ENCODE results near the gene JADE1. TPM values are rescaled to one million over a fixed set of nuclear protein-coding genes. Genes with fewer than 3 reads are reported as not detected.

JADE1 gene
- total RNA-seq, 1 experiment from 2014 or later, result 192 TPM

- Histone ChIP-seq H3K23ac (ENCODE audit: insufficient read length, low read depth, low read length) (no peak overlapping the region), H2BK20ac (ENCODE audit: low read depth, low read length, poor library complexity, severe bottlenecking) (no peak overlapping the region), H4K20me1 (ENCODE audit: control insufficient read depth, insufficient read depth, insufficient read length) (no peaks in the 10 kb centered on the region), H2BK15ac (ENCODE audit: low read depth, low read length) (no peak overlapping the region), H3K27ac (ENCODE audit: insufficient read length, low read depth, low read length) (peak overlapping the region; percentile 36), H3K4me1 (ENCODE audit: insufficient read depth, low read length) (peaks cover 5% of the 10 kb centered on the region), H3K4me2 (ENCODE audit: insufficient read depth, insufficient read length, low read length) (peak overlapping the region; percentile 35), H3K79me1 (ENCODE audit: insufficient read depth, low read depth, low read length, poor library complexity, severe bottlenecking) (no peaks in the 10 kb centered on the region), H3K9me3 (ENCODE audit: control insufficient read depth, low read depth, low read length) (no peaks in the 10 kb centered on the region), H3T11ph (ENCODE audit: low read length) (no peak overlapping the region), H3K27me3 (ENCODE audit: insufficient read depth, low read length) (no peaks in the 10 kb centered on the region), H4K5ac (ENCODE audit: insufficient read length, low read depth, low read length) (no peak overlapping the region), H4K8ac (replicated peaks; ENCODE audit: insufficient read length, low read depth, low read length) (no peak overlapping the region), H3K79me2 (ENCODE audit: insufficient read depth, low read length) (no peaks in the 10 kb centered on the region), H2BK5ac (ENCODE audit: insufficient read length, low read length) (no peak overlapping the region), H3K14ac (ENCODE audit: insufficient read depth, low read length) (no peak overlapping the region), H3K4ac (ENCODE audit: low read depth, low read length) (no peak overlapping the region), H3K23me2 (ENCODE audit: insufficient read length, low read depth, low read length, poor library complexity, severe bottlenecking) (no peaks in the 10 kb centered on the region), H2AFZ (ENCODE audit: low read length) (peak overlapping the region; percentile 67), H3K56ac (ENCODE audit: insufficient read length, low read depth, low read length) (peak overlapping the region; percentile 74), H4K91ac (ENCODE audit: insufficient read length, low read depth, low read length) (no peak overlapping the region), H3K9ac (ENCODE audit: extremely low read depth, insufficient read length, low read length) (no peak overlapping the region), H2AK5ac (ENCODE audit: insufficient read length, low read length) (no peak overlapping the region), H2BK12ac (ENCODE audit: insufficient read length, low read depth, low read length) (peak overlapping the region; percentile 57), H3K18ac (ENCODE audit: insufficient read length, low read depth, low read length) (no peak overlapping the region), H2BK120ac (ENCODE audit: low read depth, low read length, poor library complexity, severe bottlenecking) (no peak overlapping the region)
- no peaks in the 10 kb centered on the region for H3K27me3 Mint-ChIP-seq (ENCODE audit: low read depth)
- no peak for DNase-seq
- no peaks in the 10 kb centered on the region; a peak in 1 of 7 replicates for H3K36me3 Mint-ChIP-seq (ENCODE audit: insufficient read depth in 1 of 3, low read depth in 3 of 3)
- H3K4me3 Mint-ChIP-seq, result no peak overlapping the region
- H3K9me3 Mint-ChIP-seq, result no peaks in the 10 kb centered on the region
- H3K4me1 Mint-ChIP-seq, result peaks cover 9 to 10% of the 10 kb centered on the region in 2 experiments
- H3K27ac Mint-ChIP-seq, result peak overlapping the region; percentile 2 to 64 (median 25); a peak in 2 of 7 replicates
- no CpG with 5 or more reads among the region's 7 CpGs for WGBS (ENCODE audit: extremely low coverage, insufficient read length, low lambda C conversion rate)
- no peak for TF ChIP-seq CTCF (conservative IDR thresholded peaks at IDR 0.05)
Observed at GRCh38 chr4:128793859-128794672, 15.4 kb upstream of the JADE1 start.

Measured in H9 (cell line).